Right lobe of liver (tissue), 6 donors: ENCODE data around the gene CACNA2D4. TPM values are rescaled to one million over a fixed set of nuclear protein-coding genes. Genes with fewer than 3 reads are reported as not detected.

Experiments
- ATAC-seq, 4 donors: fragments of 200-7000 bp; cut with Tn5 transposase; one replicate each; pipeline ENCODE4 v1.9.1; 2020; ENCODE audit warnings: mild to moderate bottlenecking in 4 of 4, moderate library complexity in 4 of 4
- DNase-seq, 3 donors: peaks; one replicate each; pipeline ENCODE4 v3.0.0-alpha.2; 2020
- H3K27ac ChIP-seq, 3 donors: fragments of 200-600 bp; one replicate each; pipeline ENCODE4 v1.8.0; 2022
- H3K27me3 ChIP-seq, 2 donors: fragments of 200-600 bp; one replicate each; pipeline ENCODE4 v1.8.0; 2022
- H3K36me3 ChIP-seq, 4 donors: fragments of 200-600 bp; sonication (generic) in 1 of 4; one replicate each; pipeline versions ENCODE4 v1.5.1 to v1.8.0; 2017 to 2022; ENCODE audit warnings: control low read depth in 1 of 4
- H3K4me1 ChIP-seq, 4 donors: fragments of 200-600 bp; sonication (generic) in 1 of 4; one replicate each; pipeline versions ENCODE4 v1.5.1 to v1.8.0; 2017 to 2022; ENCODE audit warnings: control low read depth in 1 of 4
- H3K4me3 ChIP-seq, 3 donors: fragments of 200-600 bp; one replicate each; pipeline ENCODE4 v1.8.0; 2022
- H3K9me3 ChIP-seq, 4 donors: fragments of 200-600 bp; sonication (generic) in 1 of 4; one replicate each; pipeline versions ENCODE4 v1.5.1 to v1.8.0; 2017 to 2022; ENCODE audit warnings: control low read depth in 1 of 4
- POLR2A ChIP-seq: fragments of 450-650 bp; IDR thresholded peaks from one replicate; pipeline ENCODE4 v1.6.1; 2017; ENCODE audit warnings: antibody characterized with exemption, mild to moderate bottlenecking
- WGBS: methylation state at CpG from one replicate; pipeline ENCODE4 v1.1.6; 2018; ENCODE audit warnings: low coverage, low lambda C conversion rate; ENCODE audit not compliant: insufficient coverage; ENCODE audit errors: missing lambda C conversion rate; 5-methylcytosine and 5-hydroxymethylcytosine counted together
- intact Hi-C, 2 donors: fragments of 100-400 bp; cut with DNase I; formaldehyde crosslinking; loops; one replicate each; pipeline versions ENCODE4 v1.11.2 to v1.14.1; 2022
- total RNA-seq, 6 experiments: library from RNA; depleted of rRNA in 2 of 6; stranded (reverse); fragments of >200 nt in 2 of 6; fragmentation: NEBNext Ultra II Directional in 3 of 6; extraction: Animal tissue kit (Norgen Biotek cat#: 25700) in 3 of 6; gene quantifications; one replicate each; pipeline versions ENCODE4 v1.1.0 to v1.2.4, GENCODE V29; 2016 to 2023
- TF ChIP-seq, protein P1 (sequence below), 4 donors: fragments of 200-600 bp in 3 of 4; fragments of 450-650 bp in 1 of 4; IDR thresholded peaks; one replicate each; pipeline versions ENCODE4 v1.5.1 to v1.8.0; 2016 to 2022; ENCODE audit warnings: antibody characterized with exemption in 4 of 4, mild to moderate bottlenecking in 2 of 4
- donor health status: DM: no; HTN: yes; CAD: no.
- donor health status: DM: no; HTN: no; CAD: no.
- donor health status: DM: no; HTN: no; CAD: no.
- donor health status: DM: no; HTN: yes; CAD: no.
- donor health status: DM: no; HTN: yes; CAD: no.

CACNA2D4 gene
- total RNA-seq, 6 experiments from 2014 or later = 0.87 to 1.9 (median 0.96) TPM

- H3K9me3 ChIP-seq = no peaks in the 10 kb centered on the region
- H3K4me3 ChIP-seq = no peak overlapping the region
- no peak for DNase-seq
- no peak overlapping the region for H3K27ac ChIP-seq
- intact Hi-C loops = loop anchor here (5.0 to 10.0 kb wide), 2 partner anchors 140 to 293 kb away; no protein-coding TSS in a partner anchor
- 86% methylated on average over 5 of the region's 12 CpGs for WGBS
- no peak for ATAC-seq
- H3K36me3 ChIP-seq = peaks cover 0 to 12% (median 7%) of the 10 kb centered on the region in 4 donors
- peaks cover 0 to 10% (median 4%) of the 10 kb centered on the region in 4 donors for H3K4me1 ChIP-seq
- TF ChIP-seq, protein P1, sequence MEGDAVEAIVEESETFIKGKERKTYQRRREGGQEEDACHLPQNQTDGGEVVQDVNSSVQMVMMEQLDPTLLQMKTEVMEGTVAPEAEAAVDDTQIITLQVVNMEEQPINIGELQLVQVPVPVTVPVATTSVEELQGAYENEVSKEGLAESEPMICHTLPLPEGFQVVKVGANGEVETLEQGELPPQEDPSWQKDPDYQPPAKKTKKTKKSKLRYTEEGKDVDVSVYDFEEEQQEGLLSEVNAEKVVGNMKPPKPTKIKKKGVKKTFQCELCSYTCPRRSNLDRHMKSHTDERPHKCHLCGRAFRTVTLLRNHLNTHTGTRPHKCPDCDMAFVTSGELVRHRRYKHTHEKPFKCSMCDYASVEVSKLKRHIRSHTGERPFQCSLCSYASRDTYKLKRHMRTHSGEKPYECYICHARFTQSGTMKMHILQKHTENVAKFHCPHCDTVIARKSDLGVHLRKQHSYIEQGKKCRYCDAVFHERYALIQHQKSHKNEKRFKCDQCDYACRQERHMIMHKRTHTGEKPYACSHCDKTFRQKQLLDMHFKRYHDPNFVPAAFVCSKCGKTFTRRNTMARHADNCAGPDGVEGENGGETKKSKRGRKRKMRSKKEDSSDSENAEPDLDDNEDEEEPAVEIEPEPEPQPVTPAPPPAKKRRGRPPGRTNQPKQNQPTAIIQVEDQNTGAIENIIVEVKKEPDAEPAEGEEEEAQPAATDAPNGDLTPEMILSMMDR (IDR thresholded peaks at IDR 0.05) = no peak
- TF ChIP-seq POLR2A = no peak
- no peaks in the 10 kb centered on the region for H3K27me3 ChIP-seq
Observed at GRCh38 chr12:1937481-1938224, 19.2 kb upstream of the CACNA2D4 start.

DNA sequence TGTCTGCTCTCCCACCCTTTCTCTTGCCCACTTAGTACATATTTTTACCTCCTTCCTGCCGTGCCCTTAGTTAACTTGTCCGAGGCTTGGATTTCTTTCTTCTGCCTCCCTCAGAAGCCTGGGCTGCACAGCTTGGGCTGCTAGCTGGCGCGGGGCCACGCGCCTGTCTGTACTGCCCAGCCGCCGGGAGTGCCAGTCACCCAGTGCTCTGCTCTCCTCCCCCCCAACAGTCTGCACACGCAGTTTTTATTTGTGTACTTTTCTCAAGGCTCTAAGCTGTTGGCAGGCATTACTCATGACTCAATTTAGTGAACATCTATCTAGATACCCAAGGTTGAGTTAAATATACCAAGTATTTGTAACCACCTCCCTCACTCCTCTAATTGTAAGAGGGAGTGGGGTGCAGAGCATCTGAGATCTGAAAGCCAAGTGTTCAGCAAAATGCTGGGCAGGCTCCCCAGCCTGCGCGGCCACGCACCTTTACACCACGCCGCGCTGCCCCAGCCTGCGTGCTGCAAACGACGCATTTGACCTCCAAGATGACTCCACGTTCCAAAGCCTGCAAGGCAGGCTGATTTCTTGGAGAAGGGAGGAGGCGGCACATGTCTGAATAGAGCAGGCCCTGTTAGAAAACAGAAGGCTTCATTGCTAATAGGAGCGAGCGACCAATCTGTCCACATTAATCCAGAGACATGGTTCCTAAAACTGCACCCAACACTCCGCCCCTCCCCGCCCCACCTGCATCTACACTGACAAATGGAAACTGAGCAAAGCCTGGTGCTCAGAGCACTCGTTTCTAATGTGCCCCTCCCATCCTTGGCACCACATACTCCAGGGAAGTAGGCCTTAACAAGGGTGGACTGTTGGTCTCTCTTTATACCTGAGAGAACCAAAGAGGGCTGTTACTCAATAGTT lies 18.2 kb upstream of the CACNA2D4 start:
- no peaks in the 10 kb centered on the region for H3K27me3 ChIP-seq
- peak; percentile 85 to 90 (median 85) for DNase-seq
- WGBS = 34% methylated on average over 11 of the region's 25 CpGs
- ATAC-seq = peak; percentile 83 to 90 (median 87)
- peak overlapping the region in 1 of 3 donors; percentile 5 for H3K4me3 ChIP-seq
- peaks cover 0 to 10% (median 4%) of the 10 kb centered on the region in 4 donors for H3K4me1 ChIP-seq
- H3K36me3 ChIP-seq = peaks cover 0 to 12% (median 7%) of the 10 kb centered on the region in 4 donors
- no peaks in the 10 kb centered on the region for H3K9me3 ChIP-seq
- TF ChIP-seq, protein P1 (IDR thresholded peaks at IDR 0.05) = no peak
- TF ChIP-seq POLR2A = no peak
- H3K27ac ChIP-seq = peak overlapping the region in 2 of 3 donors; percentile 26 to 49
- intact Hi-C loops = loop anchor here (5.0 to 10.0 kb wide), 2 partner anchors 139 to 292 kb away; no protein-coding TSS in a partner anchor

- peak in 2 of 3 donors; percentile 65 to 68 for DNase-seq
- Histone ChIP-seq H3K4me1 (peaks cover 0 to 10% (median 4%) of the 10 kb centered on the region in 4 donors), H3K27ac (peak overlapping the region in 2 of 3 donors; percentile 26 to 49), H3K4me3 (peak overlapping the region in 1 of 3 donors; percentile 5), H3K27me3 (no peaks in the 10 kb centered on the region), H3K9me3 (no peaks in the 10 kb centered on the region), H3K36me3 (peaks cover 0 to 8% (median 3%) of the 10 kb centered on the region in 4 donors)
- intact Hi-C loops = loop anchor here (5.0 to 10.0 kb wide), 2 partner anchors 139 to 291 kb away; no protein-coding TSS in a partner anchor
- no peak for TF ChIP-seq POLR2A
- TF ChIP-seq, protein P1 (IDR thresholded peaks at IDR 0.05) = no peak
- 65% methylated on average over 11 of the region's 21 CpGs for WGBS
- ATAC-seq = peak in 3 of 4 donors; percentile 49 to 66 (median 63)
Observed at GRCh38 chr12:1935700-1936378, 17.4 kb upstream of the CACNA2D4 start.

DNA sequence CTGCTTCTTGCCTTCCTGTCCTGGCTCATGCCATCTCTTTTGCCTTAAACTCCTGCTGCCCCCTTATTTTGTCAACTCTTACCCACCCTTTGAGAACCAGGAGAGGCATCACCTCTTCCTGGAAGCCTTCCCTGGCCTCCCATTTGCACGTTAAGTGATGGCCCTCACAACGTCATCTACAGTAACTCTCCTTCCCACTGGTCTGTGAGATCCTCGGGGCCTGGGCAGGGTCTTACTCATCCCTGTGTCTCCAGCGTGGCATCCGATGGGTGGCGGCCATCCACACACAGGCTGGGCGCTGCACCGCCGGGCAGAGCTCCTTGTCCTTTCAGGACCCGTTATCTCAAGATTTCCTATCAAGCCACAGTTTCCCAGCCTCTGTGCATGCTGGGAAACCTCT lies 16.8 kb upstream of the CACNA2D4 start:
- Histone ChIP-seq H3K27me3 (no peaks in the 10 kb centered on the region), H3K9me3 (no peaks in the 10 kb centered on the region), H3K4me3 (no peak overlapping the region), H3K27ac (no peak overlapping the region), H3K4me1 (peaks cover 0 to 10% (median 4%) of the 10 kb centered on the region in 4 donors), H3K36me3 (peaks cover 0 to 5% (median 2%) of the 10 kb centered on the region in 4 donors)
- no peak for TF ChIP-seq POLR2A
- TF ChIP-seq, protein P1 (IDR thresholded peaks at IDR 0.05) = no peak
- DNase-seq (peak in 1 of 3 donors; percentile 31), ATAC-seq (peak in 1 of 4 donors; percentile 4)
- 84% methylated on average over 3 of the region's 10 CpGs for WGBS
- intact Hi-C loops = loop anchor here (5.0 to 10.0 kb wide), 2 partner anchors 138 to 290 kb away; no protein-coding TSS in a partner anchor
